Thyroid gland (tissue), 4 donors: Measurements from ENCODE around the gene CCDC90B.

Experiments
- POLR2A ChIP-seq, 2 donors: fragments of 450-650 bp; IDR thresholded peaks; one replicate each; pipeline ENCODE4 v1.6.1; 2017; ENCODE audit warnings: antibody characterized with exemption in 2 of 2, mild to moderate bottlenecking in 2 of 2, moderate library complexity in 1 of 2
- TF ChIP-seq, protein P1 (sequence below), 6 experiments: fragments of 200-600 bp in 3 of 6; fragments of 450-650 bp in 3 of 6; sonication (generic) in 3 of 6; IDR thresholded peaks; one replicate each; pipeline ENCODE4 v1.5.1; 2016 to 2019; ENCODE audit warnings: antibody characterized with exemption in 6 of 6, mild to moderate bottlenecking in 2 of 6, inconsistent platforms in 1 of 6, moderate library complexity in 1 of 6

- TF ChIP-seq, protein P1, sequence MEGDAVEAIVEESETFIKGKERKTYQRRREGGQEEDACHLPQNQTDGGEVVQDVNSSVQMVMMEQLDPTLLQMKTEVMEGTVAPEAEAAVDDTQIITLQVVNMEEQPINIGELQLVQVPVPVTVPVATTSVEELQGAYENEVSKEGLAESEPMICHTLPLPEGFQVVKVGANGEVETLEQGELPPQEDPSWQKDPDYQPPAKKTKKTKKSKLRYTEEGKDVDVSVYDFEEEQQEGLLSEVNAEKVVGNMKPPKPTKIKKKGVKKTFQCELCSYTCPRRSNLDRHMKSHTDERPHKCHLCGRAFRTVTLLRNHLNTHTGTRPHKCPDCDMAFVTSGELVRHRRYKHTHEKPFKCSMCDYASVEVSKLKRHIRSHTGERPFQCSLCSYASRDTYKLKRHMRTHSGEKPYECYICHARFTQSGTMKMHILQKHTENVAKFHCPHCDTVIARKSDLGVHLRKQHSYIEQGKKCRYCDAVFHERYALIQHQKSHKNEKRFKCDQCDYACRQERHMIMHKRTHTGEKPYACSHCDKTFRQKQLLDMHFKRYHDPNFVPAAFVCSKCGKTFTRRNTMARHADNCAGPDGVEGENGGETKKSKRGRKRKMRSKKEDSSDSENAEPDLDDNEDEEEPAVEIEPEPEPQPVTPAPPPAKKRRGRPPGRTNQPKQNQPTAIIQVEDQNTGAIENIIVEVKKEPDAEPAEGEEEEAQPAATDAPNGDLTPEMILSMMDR (IDR thresholded peaks at IDR 0.05), result no peak
- no peak for TF ChIP-seq POLR2A (IDR thresholded peaks at IDR 0.05)
These were observed 26.3 kb upstream of the CCDC90B start for GRCh38 chr11:83312430-83312829.
